Measurements from ENCODE around the gene PWP2.

- TF ChIP-seq, protein P1, sequence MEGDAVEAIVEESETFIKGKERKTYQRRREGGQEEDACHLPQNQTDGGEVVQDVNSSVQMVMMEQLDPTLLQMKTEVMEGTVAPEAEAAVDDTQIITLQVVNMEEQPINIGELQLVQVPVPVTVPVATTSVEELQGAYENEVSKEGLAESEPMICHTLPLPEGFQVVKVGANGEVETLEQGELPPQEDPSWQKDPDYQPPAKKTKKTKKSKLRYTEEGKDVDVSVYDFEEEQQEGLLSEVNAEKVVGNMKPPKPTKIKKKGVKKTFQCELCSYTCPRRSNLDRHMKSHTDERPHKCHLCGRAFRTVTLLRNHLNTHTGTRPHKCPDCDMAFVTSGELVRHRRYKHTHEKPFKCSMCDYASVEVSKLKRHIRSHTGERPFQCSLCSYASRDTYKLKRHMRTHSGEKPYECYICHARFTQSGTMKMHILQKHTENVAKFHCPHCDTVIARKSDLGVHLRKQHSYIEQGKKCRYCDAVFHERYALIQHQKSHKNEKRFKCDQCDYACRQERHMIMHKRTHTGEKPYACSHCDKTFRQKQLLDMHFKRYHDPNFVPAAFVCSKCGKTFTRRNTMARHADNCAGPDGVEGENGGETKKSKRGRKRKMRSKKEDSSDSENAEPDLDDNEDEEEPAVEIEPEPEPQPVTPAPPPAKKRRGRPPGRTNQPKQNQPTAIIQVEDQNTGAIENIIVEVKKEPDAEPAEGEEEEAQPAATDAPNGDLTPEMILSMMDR (IDR thresholded peaks at IDR 0.05), result no peak
- TF ChIP-seq POLR2A (IDR thresholded peaks at IDR 0.05; ENCODE audit: low read depth), result no peak
Measured at GRCh38 chr21:44076316-44076715, 30.9 kb upstream of the PWP2 start.

Measured in esophagus muscularis mucosa (tissue), 3 donors.